GM19372 (cell line): Measurements from ENCODE around the gene TNIK.
"Not testable (repeated sequence)": the region's sequence is repeated elsewhere in the genome, so short reads cannot be mapped to it uniquely, and the experiment has no call there.

Experiments
- ATAC-seq: cut with Tn5 transposase; IDR thresholded peaks from one replicate; pipeline ENCODE4 v1.9.1; 2021; ENCODE audit warnings: mild to moderate bottlenecking, low read depth, moderate library complexity; ENCODE audit not compliant: unreplicated experiment

The TNIK gene

DNA sequence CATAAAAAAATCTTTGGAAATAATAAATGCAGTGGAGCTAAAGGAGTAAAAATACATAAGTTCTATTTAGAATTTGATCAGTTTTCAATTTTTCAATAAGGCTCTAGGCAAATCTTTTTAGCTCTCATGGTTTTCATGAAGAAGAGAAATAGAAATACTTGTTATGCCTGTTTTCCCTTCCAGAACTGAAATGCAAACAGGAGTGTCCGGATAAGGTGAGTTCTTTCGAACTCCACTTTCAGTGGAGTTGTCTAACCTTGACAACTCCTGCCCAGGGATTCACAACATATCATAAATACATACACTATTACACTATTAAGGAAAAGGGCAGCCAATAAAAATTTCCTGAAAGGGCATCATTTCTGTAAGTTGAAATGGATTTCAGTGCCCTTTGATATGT, 217.3 kb downstream of the TNIK start:
- ATAC-seq = no peak

DNA sequence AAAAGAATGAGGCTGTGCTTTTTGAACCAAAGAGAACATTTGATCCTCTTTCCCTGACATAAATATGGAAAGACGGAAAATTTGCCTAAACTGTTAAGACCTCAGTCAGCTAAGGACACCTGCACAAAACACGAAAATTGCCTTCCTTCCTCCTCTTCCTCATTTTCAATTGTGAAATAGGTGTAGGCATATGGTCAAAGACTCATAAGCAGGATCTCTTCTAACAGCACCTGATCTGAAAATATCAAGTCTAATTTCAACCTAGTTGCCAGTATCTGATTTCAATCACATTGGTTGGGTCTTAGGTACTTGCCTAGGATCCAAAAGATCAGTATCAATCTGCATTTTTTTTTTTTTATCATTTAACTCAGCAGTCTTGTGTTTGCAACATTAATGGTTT, 218.0 kb downstream of the TNIK start:
- ATAC-seq = no peak

DNA sequence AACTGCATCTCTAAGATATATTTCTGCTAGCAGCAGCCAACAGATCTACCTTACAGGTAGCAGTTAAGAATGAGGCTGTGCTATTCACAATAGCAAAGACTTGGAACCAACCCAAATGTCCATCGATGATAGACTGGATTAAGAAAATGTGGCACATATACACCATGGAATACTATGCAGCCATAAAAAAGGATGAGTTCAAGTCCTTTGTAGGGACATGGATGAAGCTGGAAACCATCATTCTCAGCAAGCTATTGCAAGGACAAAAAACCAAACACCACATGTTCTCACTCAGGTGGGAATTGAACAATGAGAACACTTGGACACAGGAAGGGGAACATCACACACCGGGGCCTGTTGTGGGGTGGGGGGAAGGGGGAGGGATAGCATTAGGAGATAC, 218.6 kb downstream of the TNIK start:
- ATAC-seq = not testable (repeated sequence)

DNA sequence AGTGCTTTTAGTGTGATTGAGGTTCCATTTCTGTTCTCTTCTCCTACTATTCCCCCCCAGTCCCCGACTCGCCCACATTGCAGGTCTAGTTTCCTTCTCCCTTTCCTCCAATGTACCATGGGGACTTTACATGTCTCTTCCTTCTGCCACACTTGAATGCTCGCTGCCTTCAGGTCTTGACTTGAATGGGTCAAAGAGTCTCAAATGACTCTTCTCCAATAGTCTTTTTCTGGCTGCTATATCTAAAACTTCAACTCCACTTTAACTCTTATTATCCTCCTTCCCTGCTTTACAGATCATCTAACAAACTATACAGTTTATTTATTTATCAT, 219.7 kb downstream of the TNIK start:
- no peak for ATAC-seq

DNA sequence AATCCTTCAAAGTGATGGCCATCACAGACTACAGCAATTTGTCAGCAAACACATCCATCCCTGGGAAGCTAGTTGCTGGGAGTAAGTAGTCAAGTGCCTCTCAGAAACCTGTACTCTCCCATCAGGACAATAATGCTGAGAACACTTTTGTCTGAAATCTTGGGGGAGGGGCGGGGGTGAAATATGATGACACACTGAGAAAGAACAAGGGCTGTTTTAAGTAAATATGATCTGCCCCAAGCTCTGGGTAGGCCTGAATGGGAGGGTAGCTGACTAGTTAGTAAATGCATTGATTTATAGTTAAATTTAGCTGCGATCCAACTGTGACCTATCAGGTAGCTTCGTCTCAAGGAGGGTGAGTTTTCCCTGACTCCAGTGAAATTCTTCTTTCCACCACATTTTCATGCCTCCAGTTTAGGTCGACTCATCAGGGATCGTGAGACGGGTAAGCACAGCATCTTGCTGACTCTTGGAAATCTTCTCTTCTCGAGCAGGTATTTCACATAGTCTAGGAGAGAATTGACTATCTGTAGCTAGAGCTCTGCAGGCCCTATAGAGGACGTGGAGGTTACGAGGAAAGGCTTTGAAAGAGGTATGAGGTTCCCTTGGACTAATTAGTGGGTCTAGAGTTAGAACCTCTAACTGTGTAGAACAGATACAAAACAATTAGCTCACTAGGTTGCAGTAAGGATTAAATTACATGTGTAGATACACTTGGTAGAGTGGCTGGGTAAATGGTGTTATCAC, 220.3 kb downstream of the TNIK start:
- no peak for ATAC-seq

DNA sequence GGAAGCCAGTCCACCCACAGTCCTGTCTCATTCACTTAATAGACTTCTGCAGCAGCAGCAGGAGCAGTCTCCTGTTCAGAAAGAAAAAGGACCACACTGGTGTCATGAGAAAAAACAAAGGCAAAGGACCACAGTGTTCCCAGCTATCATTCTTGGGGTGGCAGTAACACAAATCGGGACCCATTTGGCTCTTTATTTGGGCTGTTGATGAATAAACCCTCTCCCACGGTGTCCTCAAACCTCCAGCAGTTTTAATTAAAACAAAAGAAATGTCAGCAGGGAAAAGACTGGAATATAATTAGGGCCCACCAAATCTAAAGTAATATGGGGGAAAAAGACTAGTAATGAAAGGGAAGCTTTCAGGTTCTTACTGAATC, 223.2 kb downstream of the TNIK start:
- ATAC-seq = no peak

DNA sequence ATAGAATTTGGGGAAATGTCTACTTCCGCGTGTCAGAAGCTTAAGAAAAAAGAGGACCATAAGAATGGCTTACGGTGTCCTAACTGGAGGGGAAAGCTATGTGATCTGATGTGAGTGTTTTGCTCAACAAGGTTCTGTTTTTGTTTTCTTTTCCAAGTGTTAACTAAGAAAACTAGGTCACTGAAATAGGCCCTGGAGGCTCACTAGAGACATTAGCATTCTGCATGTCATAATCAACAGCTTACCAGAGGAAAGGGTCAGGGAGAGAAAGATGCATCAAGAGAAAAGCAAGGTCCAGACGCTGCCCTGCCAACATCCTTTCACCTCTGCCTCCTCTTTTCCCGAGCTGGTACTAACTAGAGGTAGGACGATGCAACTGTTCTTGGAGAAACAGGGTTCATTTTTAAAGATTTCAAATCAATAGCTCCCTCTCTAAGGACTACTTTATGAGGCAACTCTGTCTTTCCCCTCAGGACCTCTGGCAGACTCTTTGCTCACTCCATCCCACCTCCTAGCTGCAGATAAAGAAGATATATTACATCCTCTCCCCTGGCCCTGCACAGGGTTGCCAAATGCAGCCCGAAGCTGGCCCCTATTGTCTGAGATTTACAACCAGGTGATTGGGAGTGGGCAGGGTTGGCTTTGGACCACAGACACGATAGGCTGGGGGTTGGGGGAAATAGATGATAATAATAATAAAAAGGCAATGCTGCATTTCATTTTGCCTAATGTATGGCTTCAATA, 223.8 kb downstream of the TNIK start:
- ATAC-seq = no peak

DNA sequence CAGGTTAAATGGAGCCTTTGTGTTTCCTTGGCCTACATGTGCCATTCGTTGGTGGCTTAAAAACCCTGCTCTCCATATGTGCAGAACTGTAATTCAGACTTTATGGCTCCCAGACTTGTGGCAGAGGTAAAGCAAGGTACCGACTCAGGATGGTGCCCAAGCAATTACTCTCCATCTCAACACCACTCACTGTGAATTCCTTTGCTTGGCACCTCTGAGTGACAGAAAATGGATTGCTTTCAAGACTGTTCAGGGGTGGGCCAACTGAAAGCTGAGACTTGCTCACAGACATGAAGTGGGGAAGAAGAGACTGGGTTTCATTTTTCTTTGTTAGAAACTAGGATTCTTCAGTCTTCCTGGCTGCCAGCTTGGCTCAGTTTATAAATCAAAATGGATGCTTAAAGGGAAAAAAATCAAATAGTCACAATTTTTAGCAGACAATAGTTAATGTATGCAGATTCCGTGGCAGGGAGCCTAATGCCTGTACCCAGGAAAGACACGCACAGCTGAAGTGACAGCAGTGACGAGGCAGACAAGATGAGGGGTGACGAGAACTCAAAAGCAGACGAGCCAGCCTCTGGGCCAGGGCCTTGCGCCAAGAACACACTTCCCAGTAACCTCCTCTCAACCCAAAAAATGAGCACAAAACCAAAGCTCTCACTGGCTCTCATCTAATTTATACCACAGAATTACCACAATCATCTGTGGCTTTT, 225.8 kb downstream of the TNIK start:
- ATAC-seq = no peak

DNA sequence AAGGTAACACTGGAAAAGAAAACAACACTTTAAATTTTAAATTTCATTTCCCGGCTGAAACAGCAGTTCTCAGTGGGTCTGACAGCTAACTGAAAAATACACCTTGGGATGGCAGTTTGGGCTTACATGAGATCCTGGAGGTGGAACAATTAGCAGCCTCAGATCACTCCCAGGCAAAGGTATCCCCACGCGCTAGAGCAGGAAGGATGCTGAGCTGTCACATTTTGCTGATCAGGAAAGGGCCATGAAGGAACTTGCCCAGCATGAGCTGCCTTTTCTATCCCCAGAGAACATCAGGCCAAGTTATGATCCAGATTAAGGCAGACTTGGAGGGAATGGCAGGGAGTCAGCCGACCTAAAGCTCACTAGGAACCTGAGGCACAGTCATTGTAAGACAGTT, 228.8 kb downstream of the TNIK start:
- no peak for ATAC-seq

DNA sequence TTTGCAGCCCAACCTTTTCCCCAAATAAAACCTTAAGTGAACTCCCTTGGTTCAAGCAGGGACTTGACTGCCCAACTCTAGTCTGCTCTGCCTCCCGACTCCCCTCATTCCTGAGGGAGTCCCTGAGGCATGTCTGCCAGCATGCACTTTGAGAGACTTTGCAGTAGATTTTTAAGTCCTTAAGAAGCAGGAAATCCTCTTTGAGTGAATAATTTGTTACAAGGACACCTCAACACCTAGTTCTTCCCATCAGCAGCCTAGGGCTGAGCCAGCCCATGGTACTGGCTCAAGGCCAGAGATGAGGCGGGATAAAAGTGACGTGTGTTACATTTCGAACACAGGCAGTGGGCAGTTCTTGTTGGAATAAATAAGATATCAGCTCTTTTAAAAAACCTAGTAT, 229.3 kb downstream of the TNIK start:
- no peak for ATAC-seq

DNA sequence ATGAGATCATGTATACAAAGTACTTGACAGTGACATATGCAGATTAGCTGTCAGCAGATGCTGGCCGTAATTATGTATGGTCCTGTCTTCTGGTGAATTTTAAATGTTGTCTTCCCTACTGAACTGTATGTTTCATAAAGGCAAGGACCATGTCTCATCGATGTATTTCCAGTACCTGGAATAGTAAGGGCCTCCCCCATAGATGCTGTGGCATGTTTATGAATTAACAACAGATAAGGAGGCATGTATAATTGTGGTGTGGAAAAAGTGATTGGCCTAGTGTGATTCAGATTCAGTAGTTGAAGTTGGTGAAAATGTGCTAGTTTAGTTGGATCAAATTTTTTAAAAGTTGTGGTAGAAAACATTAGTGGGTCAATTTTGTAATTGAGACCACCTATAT, 231.0 kb downstream of the TNIK start:
- ATAC-seq = no peak

DNA sequence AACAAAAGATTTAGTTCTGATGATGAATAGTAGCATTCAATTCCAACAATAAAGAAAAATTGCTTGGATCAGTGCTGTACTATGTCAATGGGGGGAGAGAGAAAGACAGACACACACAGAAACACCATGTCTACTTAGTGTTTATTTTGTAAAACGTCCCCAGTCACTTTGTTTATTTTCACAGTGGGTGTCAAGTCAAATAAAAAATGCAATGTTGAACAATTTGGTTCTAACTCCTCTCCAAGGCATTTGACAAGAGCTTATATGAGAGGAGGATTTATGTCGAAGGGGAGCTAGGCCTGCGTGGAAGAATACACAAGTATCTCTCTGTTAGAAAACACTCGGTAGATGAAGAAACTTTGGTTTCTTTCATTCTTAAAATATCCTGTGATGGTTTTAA, 232.0 kb downstream of the TNIK start:
- ATAC-seq = no peak

DNA sequence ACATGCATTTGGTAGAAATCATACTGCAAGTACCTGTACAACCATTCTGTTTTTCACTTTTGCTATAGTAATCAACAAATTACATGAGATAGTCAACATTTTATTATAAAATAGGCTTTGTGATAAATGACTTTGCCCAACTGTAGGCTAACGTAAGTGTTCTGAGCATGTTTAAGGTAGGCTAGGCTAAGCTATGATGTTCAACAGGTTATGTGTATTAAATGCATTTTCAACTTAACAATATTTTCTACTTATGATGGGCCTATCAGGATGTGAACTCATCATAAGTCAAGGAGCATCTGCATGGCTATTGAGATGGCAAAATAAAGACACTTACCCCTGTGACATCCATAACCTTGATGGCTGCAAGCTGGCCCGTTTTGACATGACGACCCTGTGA, 232.4 kb downstream of the TNIK start:
- no peak for ATAC-seq

DNA sequence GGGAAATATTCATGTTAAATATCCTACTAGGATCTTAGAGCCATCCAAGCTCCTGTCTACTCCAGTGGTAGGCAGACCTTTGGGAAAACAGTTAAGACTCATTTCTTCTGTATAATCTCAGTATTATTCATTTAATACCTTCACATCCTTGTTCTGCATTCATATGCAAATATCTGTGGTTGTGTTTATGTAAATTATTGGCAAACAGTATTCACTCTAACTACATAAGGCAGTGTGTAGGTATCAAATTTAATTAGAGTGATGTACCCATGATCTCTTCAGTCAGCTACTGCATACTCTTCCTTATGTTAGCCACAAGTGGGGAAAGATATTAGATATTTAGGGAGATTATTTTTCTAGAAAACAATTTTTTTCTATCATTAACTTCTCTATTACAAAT, 232.8 kb downstream of the TNIK start:
- no peak for ATAC-seq

DNA sequence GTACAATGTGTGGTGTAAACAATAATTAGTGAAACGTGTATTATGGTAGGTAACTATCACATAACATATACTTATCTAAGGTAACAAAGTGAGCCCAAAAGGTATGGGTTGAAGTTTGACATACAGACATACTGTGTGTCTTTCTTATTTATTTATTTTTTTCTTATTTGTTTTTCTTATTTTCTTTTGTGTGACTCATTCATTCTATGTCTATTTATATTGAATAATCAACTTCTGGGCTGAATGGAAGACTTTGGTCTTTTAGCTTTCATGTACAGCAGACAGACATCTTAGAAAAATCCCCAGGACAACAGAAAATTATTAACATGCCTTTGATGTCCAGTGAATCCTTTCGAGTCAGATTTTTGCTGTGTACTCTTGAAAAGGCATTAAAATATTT, 233.4 kb downstream of the TNIK start:
- no peak for ATAC-seq

DNA sequence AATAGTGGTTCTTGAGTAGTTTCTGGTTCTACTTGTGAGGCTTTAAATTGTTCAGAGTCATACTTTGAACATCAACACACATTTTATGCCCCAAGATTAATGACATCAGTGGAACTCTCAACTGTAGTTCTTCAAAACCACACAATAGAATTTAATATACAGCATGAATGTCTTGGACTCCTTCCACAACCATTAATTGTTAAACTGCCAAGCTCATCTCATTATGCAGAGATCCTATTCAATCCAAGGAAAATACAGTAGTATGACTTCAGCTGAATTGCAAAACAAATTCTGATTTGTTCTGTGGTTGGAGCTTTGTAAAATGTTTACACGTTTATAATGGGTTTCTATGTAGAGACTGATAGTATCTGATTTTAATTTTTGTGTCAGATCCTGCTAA, 234.5 kb downstream of the TNIK start:
- ATAC-seq = no peak

DNA sequence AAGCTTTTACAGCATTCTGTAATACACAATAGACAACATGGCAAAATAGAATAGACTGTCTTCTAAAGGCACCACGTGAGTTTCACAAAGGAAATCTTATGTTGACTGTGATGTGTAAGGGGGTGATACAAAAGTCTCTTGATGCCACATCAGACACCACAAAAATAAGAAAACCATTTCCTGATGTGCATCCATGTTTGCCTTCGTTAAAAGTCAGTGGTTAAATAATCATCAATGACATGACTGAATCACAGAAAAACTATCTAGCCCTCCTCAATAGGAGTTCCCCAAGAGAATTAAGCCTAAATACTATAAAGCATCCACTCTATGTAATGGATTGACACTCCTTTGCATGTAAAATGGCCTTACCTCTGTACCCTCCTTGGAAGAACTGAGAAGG, 235.0 kb downstream of the TNIK start:
- ATAC-seq = no peak

DNA sequence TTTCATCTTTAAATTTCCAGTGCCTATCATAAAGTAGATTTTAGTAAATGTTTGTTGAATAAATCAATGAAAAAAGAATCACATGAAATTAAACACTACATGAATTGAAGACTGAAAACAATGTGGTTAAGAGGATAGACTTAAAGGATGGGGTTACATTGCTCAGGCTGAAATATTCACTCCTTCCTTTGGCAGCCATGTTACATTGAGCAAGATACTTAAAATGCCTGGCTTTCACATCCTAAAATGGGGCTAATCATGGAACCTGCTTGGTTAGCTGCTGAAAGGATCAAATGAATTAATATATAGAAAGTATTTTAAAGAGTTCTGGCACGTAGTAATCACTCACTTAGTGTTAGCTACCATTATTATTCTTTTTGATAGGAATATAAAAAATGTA, 236.8 kb downstream of the TNIK start:
- ATAC-seq = no peak

DNA sequence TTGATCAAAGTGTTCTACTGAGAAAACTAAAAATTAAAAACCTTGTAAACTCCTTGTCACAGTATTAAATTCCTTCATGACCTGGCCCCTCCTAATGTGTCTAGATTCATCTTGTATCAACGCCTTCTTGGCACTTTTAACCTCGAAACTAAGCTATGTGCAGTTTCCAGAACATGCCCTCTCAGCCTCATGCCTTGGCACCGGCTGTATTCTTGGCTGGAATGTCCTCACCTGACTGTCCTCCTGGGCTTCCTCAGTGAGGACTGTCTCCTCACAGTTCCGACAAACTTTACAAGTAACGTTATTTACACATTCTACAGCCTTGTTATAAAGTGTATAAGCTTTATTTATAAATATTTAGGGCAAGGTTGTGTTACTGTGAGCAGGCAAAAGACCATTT, 237.2 kb downstream of the TNIK start:
- no peak for ATAC-seq

DNA sequence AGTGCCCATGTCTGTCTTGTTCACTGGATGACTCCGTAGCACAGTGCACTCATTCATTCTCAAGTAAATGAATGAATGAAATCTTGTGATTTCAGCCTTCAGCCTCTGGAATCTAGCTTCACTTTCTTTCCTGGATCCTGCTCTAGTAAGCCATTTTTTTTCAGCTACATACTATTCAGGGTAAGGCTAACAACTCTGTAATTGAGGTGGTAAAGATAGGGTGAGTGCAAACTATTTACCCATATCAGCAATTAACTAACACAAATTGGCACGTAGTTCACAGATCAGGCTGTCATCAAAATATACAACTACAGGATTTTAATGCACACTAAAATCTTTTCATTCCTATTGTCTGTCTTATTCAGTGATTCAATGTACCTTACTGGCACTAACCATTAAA, 238.6 kb downstream of the TNIK start:
- no peak for ATAC-seq

DNA sequence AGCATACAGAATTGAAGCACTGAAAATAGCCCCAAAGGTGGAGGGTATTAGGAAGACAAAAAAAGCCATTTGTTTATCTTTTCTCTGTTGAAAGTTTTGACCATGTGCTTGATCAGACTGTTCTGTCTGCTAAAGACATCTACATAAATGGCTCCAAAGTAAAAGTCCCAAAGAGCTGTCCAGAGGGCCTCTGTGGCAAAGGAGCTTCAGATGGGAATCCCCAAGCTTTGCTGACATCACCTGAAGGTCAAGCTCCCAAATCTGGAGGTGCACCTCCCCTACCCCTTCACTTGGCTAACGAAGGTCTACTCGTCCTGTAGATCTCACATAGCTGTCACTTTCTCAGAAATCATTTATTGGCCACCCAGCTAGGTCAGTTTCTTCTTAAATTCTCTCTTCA, 239.1 kb downstream of the TNIK start:
- no peak for ATAC-seq

DNA sequence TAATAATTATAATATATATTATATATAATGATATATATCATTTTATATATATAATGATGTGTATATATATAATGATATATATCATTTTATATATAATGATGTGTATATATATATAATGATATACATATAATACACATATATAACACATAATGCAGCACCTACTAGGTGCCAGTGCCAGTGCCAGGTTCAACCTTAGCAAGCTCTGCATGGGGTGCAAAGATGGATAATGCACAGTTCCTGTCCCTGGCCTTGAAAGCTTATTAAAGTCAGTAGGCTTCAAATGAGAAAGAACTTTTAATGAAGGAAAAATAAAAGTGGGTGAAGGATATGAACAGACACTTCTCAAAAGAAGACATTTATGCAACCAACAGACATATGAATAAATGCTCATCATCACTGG, 240.9 kb downstream of the TNIK start:
- no peak for ATAC-seq
